Neural progenitor cell (in vitro differentiated cells): ENCODE measurements around the gene LIG1. TPM values are rescaled to one million over a fixed set of nuclear protein-coding genes. Genes with fewer than 3 reads are reported as not detected.
"Not testable (repeated sequence)": the region's sequence is repeated elsewhere in the genome, so short reads cannot be mapped to it uniquely, and the experiment has no call there.

Experiments used
- DNase-seq: peaks from one replicate; pipeline ENCODE4 v3.0.0-alpha.2; 2016; ENCODE audit warnings: low spot score
- H2AFZ ChIP-seq: fragments of 200-600 bp; sonication (generic); replicated peaks from 2 replicates; pipeline ENCODE4 v1.6.1; 2016; ENCODE audit warnings: antibody characterized with exemption
- H3F3A ChIP-seq: fragments of 200-600 bp; sonication (generic); 2 replicates; pipeline ENCODE4 v1.6.1; 2016; ENCODE audit warnings: antibody characterized with exemption, low read depth
- H3K27ac ChIP-seq: fragments of 200-600 bp; sonication (generic); 2 replicates; pipeline ENCODE4 v1.5.1; 2016; ENCODE audit warnings: mild to moderate bottlenecking
- H3K27me3 ChIP-seq: fragments of 200-600 bp; sonication (generic); 2 replicates; pipeline ENCODE4 v1.6.1; 2016; ENCODE audit warnings: mild to moderate bottlenecking, moderate library complexity
- H3K36me3 ChIP-seq: fragments of 200-600 bp; sonication (generic); 2 replicates; pipeline ENCODE4 v1.5.1; 2016
- H3K4me1 ChIP-seq: fragments of 200-600 bp; sonication (generic); 2 replicates; pipeline ENCODE4 v1.6.1; 2016; ENCODE audit warnings: mixed run types
- H3K4me2 ChIP-seq: fragments of 200-600 bp; sonication (generic); 2 replicates; pipeline ENCODE4 v1.6.1; 2016
- H3K4me3 ChIP-seq: fragments of 200-600 bp; sonication (generic); 2 replicates; pipeline ENCODE4 v1.5.1; 2016
- H3K79me2 ChIP-seq: fragments of 200-600 bp; sonication (generic); 2 replicates; pipeline ENCODE4 v1.6.1; 2016; ENCODE audit warnings: low read depth
- H3K9ac ChIP-seq: fragments of 200-600 bp; sonication (generic); 2 replicates; pipeline ENCODE4 v1.6.1; 2016
- H3K9me3 ChIP-seq: fragments of 200-600 bp; sonication (generic); 2 replicates; pipeline ENCODE4 v1.5.1; 2016; ENCODE audit warnings: low read depth
- H4K20me1 ChIP-seq: fragments of 200-600 bp; sonication (generic); 2 replicates; pipeline ENCODE4 v1.6.1; 2016; ENCODE audit warnings: low read depth
- H3K27ac Mint-ChIP-seq: 3 replicates; pipeline ENCODE4 v1.8.0; 2021; ENCODE audit warnings: mixed read lengths
- H3K27me3 Mint-ChIP-seq: 2 replicates; pipeline ENCODE4 v1.8.0; 2022; ENCODE audit warnings: low read depth, mild to moderate bottlenecking, inconsistent platforms, moderate library complexity, mixed read lengths; ENCODE audit not compliant: insufficient read depth
- H3K36me3 Mint-ChIP-seq: 3 replicates; pipeline ENCODE4 v1.8.0; 2021; ENCODE audit warnings: mixed read lengths
- H3K4me1 Mint-ChIP-seq: 3 replicates; pipeline ENCODE4 v1.8.0; 2021; ENCODE audit warnings: mixed read lengths
- H3K4me3 Mint-ChIP-seq: 3 replicates; pipeline ENCODE4 v1.8.0; 2021; ENCODE audit warnings: mild to moderate bottlenecking, moderate library complexity, mixed read lengths
- H3K9me3 Mint-ChIP-seq: 3 replicates; pipeline ENCODE4 v1.8.0; 2020; ENCODE audit warnings: mixed read lengths
- CTCF ChIP-seq: fragments of 200-600 bp; sonication (generic); IDR thresholded peaks from 2 replicates; pipeline ENCODE4 v1.5.1; 2017; ENCODE audit warnings: antibody characterized with exemption, mild to moderate bottlenecking
- EZH2 ChIP-seq: fragments of 200-600 bp; sonication (generic); IDR thresholded peaks from 2 replicates; pipeline ENCODE4 v1.6.1; 2017; ENCODE audit warnings: antibody characterized with exemption, mild to moderate bottlenecking, moderate library complexity
- EZH2phosphoT487 ChIP-seq: fragments of 200-600 bp; sonication (generic); IDR thresholded peaks from 2 replicates; pipeline ENCODE4 v1.6.1; 2017; ENCODE audit warnings: antibody characterized with exemption
- total RNA-seq: library from RNA; depleted of rRNA; stranded (reverse); fragments of >200 nt; gene quantifications from 2 replicates; pipeline ENCODE4 v1.2.3, GENCODE V29; 2015; ENCODE audit warnings: low replicate concordance

The LIG1 gene
- total RNA-seq, 1 donor from 2014 or later, result 40.0 TPM

GRCh38 chr19:48085904-48086864 lies 84.0 kb downstream of the LIG1 start:
- Histone ChIP-seq H3K9ac (no peak overlapping the region), H3K4me1 (no peaks in the 10 kb centered on the region)
- no peak for DNase-seq

GRCh38 chr19:48085076-48085475 lies 85.1 kb downstream of the LIG1 start:
- Mint-ChIP-seq H3K27ac (peak overlapping the region; percentile 46), H3K27me3 (peaks cover 8% of the 10 kb centered on the region), H3K9me3 (peaks cover 5% of the 10 kb centered on the region), H3K36me3 (no peaks in the 10 kb centered on the region), H3K4me1 (peaks cover 18% of the 10 kb centered on the region), H3K4me3 (no peak overlapping the region)
- no peaks in the 10 kb centered on the region for H4K20me1 ChIP-seq
- no peak overlapping the region for H3K27ac ChIP-seq
- no peaks in the 10 kb centered on the region for H3K4me1 ChIP-seq
- H3K79me2 ChIP-seq, result no peaks in the 10 kb centered on the region
- no peak for TF ChIP-seq CTCF
- no peak for TF ChIP-seq EZH2
- no peak for TF ChIP-seq EZH2phosphoT487
- H3F3A ChIP-seq, result no peaks in the 10 kb centered on the region
- H3K9ac ChIP-seq, result no peak overlapping the region
- H3K36me3 ChIP-seq, result no peaks in the 10 kb centered on the region
- DNase-seq, result no peak
- no peak overlapping the region for H3K4me2 ChIP-seq
- no peak overlapping the region for H3K4me3 ChIP-seq
- H3K9me3 ChIP-seq, result no peaks in the 10 kb centered on the region
- H2AFZ ChIP-seq, result no peak overlapping the region
- H3K27me3 ChIP-seq, result no peaks in the 10 kb centered on the region

More at GRCh38 chr19:48085904-48086864, 84.0 kb downstream of the LIG1 start:
- Histone ChIP-seq H3K36me3 (no peaks in the 10 kb centered on the region), H3K4me3 (no peak overlapping the region), H3K27me3 (no peaks in the 10 kb centered on the region), H3K9me3 (no peaks in the 10 kb centered on the region), H3K4me2 (no peak overlapping the region), H3F3A (no peaks in the 10 kb centered on the region), H4K20me1 (no peaks in the 10 kb centered on the region), H3K79me2 (no peaks in the 10 kb centered on the region), H2AFZ (no peak overlapping the region), H3K27ac (no peak overlapping the region)
- peak; percentile 8 for TF ChIP-seq CTCF
- TF ChIP-seq EZH2, result no peak
- no peak overlapping the region for H3K4me3 Mint-ChIP-seq
- peaks cover 6% of the 10 kb centered on the region for H3K27me3 Mint-ChIP-seq
- H3K4me1 Mint-ChIP-seq, result peaks cover 21% of the 10 kb centered on the region
- peaks cover 10% of the 10 kb centered on the region for H3K9me3 Mint-ChIP-seq
- peak overlapping the region; percentile 58 for H3K27ac Mint-ChIP-seq
- no peaks in the 10 kb centered on the region for H3K36me3 Mint-ChIP-seq

GRCh38 chr19:48081106-48081505 lies 89.0 kb downstream of the LIG1 start:
- no peaks in the 10 kb centered on the region for H3K36me3 ChIP-seq
- Mint-ChIP-seq H3K4me3 (no peak overlapping the region), H3K4me1 (peaks cover 13% of the 10 kb centered on the region), H3K27me3 (peaks cover 4% of the 10 kb centered on the region), H3K9me3 (no peaks in the 10 kb centered on the region), H3K36me3 (no peaks in the 10 kb centered on the region), H3K27ac (no peak overlapping the region)
- no peaks in the 10 kb centered on the region for H4K20me1 ChIP-seq
- H3K27ac ChIP-seq, result no peak overlapping the region
- H3K4me1 ChIP-seq, result no peaks in the 10 kb centered on the region
- no peak for TF ChIP-seq CTCF
- no peak for TF ChIP-seq EZH2
- no peak for TF ChIP-seq EZH2phosphoT487
- no peak overlapping the region for H3K4me2 ChIP-seq
- no peak for DNase-seq
- no peaks in the 10 kb centered on the region for H3K9me3 ChIP-seq
- H3K27me3 ChIP-seq, result no peaks in the 10 kb centered on the region
- H3F3A ChIP-seq, result no peaks in the 10 kb centered on the region
- H3K79me2 ChIP-seq, result no peaks in the 10 kb centered on the region
- H3K9ac ChIP-seq, result no peak overlapping the region
- no peak overlapping the region for H2AFZ ChIP-seq
- no peak overlapping the region for H3K4me3 ChIP-seq

- H3K4me3 Mint-ChIP-seq, H3K9me3 Mint-ChIP-seq, H3K4me2 ChIP-seq, DNase-seq, H3K27ac Mint-ChIP-seq, H3K27ac ChIP-seq, H3K9ac ChIP-seq, H3K27me3 ChIP-seq, H3K79me2 ChIP-seq, H3K9me3 ChIP-seq, H3K4me1 ChIP-seq, H4K20me1 ChIP-seq, H2AFZ ChIP-seq, H3K4me1 Mint-ChIP-seq, H3K36me3 ChIP-seq, H3K36me3 Mint-ChIP-seq, H3F3A ChIP-seq, H3K4me3 ChIP-seq: not testable (repeated sequence)
- peaks cover 11% of the 10 kb centered on the region for H3K27me3 Mint-ChIP-seq
These were observed 99.9 kb downstream of the LIG1 start for GRCh38 chr19:48070177-48070769.
